ENCODE data around the gene HERC6.

GRCh38 chr4:88360256-88360655 is 18.4 kb upstream of the HERC6 start:
- TF ChIP-seq CTCF (IDR thresholded peaks at IDR 0.05) (no peak), POLR2A (IDR thresholded peaks at IDR 0.05) (no peak)
